Stimulated activated CD8-positive, alpha-beta memory T cell treated with anti-CD3 and anti-CD28 coated beads, Interleukin-15, amount 100 ng/mL, for 24 hours (primary cell): ENCODE data around the gene DPP9.

Source experiments
- DNase-seq: peaks from one replicate; pipeline ENCODE4 v3.0.0-alpha.2; 2020; ENCODE audit warnings: low read depth

The DPP9 gene

GRCh38 chr19:4656102-4656501 lies 67.5 kb downstream of the DPP9 start:
- no peak for DNase-seq

GRCh38 chr19:4654437-4655361 lies 68.9 kb downstream of the DPP9 start:
- no peak for DNase-seq

- no peak for DNase-seq
Measured at GRCh38 chr19:4653793-4654436, 69.7 kb downstream of the DPP9 start.

- no peak for DNase-seq
Measured at GRCh38 chr19:4652075-4652474, 71.6 kb downstream of the DPP9 start.

GRCh38 chr19:4650159-4650558 lies 73.5 kb downstream of the DPP9 start:
- no peak for DNase-seq

- no peak for DNase-seq
Measured at GRCh38 chr19:4649392-4650047, 74.1 kb downstream of the DPP9 start.

GRCh38 chr19:4647676-4648644 lies 75.7 kb downstream of the DPP9 start:
- DNase-seq, result no peak

GRCh38 chr19:4645718-4646117 lies 77.9 kb downstream of the DPP9 start:
- no peak for DNase-seq

GRCh38 chr19:4642625-4643024 lies 81.0 kb downstream of the DPP9 start:
- no peak for DNase-seq

GRCh38 chr19:4641132-4641531 lies 82.5 kb downstream of the DPP9 start:
- DNase-seq, result no peak

- DNase-seq, result no peak
Measured at GRCh38 chr19:4640247-4641000, 83.2 kb downstream of the DPP9 start.

- DNase-seq, result no peak
Measured at GRCh38 chr19:4639531-4640246, 84.0 kb downstream of the DPP9 start.

GRCh38 chr19:4638828-4639530 lies 84.7 kb downstream of the DPP9 start, which contains the start of gene TNFAIP8L1:
TNFAIP8L1 (plus strand) TSS chr19:4639516; CDS start chr19:4651870, 12,354 bp downstream.
- peak; percentile 95 for DNase-seq

- DNase-seq, result no peak
Measured at GRCh38 chr19:4638317-4638716, 85.3 kb downstream of the DPP9 start.

- no peak for DNase-seq
Measured at GRCh38 chr19:4636761-4637160, 86.9 kb downstream of the DPP9 start.

- peak; percentile 80 for DNase-seq
Measured at GRCh38 chr19:4636151-4636717, 87.4 kb downstream of the DPP9 start.

- no peak for DNase-seq
Measured at GRCh38 chr19:4635754-4636116, 87.9 kb downstream of the DPP9 start.

GRCh38 chr19:4633140-4633967 lies 90.3 kb downstream of the DPP9 start:
- DNase-seq, result no peak
